Activated CD4-positive, alpha-beta T cell treated with anti-CD3 and anti-CD28 coated beads, Interleukin-2, amount 50 U/mL, for 24 hours (primary cell): ENCODE measurements around the gene ERF.

Experiments used
- DNase-seq, 2 donors: peaks; one replicate each; pipeline ENCODE4 v3.0.0-alpha.2; 2020; ENCODE audit warnings: low read depth in 1 of 2, low spot score in 1 of 2

ERF gene

DNA sequence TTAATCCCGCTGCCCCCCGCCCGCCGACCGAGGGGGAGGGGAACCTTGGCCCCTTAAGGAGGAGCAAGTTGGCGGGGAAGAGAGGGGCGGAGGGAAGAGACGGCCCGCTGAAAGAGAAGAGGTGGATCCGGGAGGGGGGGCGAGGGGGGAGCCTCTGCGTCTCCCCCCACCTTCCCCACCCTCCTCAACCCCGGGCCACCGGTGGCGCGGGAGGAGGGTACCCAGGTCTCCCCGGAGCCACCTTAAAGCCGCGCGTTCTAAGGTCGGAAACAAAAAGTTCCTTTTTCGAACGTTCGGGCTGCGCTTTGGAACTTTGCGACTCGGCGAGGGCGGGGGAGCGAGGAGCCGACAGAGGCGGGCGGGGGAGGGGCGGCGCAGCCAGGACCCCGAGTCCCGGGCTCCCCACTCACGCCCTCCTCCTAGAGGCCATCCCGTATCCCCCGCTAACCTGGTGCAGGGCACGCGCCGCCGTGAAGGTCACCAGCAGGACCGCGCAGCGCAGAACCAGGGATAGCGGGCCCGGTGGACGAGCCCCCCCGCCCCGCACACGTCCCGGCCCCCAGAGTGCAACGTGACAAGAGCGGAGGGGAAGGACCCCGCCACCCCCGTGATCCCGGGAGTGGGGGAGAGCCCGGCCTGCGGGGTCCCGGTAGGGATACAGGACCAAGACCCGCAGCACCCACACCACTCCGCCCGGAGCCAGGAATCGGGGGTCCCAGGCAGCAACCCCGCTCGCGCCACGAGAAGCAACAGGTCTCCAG is 659 bp downstream of the ERF start:
- peak; percentile 52 to 71 for DNase-seq

DNA sequence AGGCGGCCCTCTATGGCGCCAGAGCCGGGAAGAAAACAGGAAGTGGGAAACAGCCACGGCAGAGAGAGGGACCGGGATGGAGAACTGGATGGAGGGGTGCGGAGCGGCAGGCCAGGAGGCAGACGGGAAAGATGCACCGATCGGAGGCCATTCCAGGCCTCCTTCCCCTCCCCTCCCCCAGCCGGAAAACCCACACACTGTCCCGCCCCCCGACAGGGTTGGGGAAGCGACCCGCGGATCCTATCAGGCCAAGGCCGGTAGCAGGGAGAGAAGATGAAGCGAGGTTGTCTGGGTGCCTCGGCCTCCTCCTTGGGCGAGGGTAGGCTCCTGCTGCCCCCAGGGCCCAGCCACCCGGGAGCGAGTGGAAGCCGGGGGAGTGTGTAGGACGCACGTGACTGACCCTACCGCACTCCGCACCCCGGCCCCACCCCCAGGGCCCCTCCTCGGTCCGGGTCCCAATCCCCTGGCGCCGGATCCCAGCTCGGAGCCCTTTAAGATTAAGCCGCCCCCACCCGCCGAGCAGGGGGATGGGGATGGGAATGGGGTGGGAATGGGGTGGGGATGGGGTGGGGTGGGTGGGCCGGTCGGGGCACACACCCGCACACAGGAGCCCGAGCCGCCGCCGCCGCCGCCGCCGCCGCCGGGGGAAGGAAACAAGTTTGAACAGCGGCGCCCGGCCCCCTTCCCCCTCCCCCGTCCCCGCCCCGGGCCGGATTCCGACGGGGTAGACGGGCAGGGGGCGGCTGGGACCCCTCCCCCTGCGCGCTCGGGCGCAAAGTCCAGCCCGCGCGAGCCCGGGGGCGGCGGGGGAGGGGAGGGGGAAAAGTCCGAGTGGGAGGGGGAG is 1.5 kb downstream of the ERF start:
- no peak for DNase-seq

DNA sequence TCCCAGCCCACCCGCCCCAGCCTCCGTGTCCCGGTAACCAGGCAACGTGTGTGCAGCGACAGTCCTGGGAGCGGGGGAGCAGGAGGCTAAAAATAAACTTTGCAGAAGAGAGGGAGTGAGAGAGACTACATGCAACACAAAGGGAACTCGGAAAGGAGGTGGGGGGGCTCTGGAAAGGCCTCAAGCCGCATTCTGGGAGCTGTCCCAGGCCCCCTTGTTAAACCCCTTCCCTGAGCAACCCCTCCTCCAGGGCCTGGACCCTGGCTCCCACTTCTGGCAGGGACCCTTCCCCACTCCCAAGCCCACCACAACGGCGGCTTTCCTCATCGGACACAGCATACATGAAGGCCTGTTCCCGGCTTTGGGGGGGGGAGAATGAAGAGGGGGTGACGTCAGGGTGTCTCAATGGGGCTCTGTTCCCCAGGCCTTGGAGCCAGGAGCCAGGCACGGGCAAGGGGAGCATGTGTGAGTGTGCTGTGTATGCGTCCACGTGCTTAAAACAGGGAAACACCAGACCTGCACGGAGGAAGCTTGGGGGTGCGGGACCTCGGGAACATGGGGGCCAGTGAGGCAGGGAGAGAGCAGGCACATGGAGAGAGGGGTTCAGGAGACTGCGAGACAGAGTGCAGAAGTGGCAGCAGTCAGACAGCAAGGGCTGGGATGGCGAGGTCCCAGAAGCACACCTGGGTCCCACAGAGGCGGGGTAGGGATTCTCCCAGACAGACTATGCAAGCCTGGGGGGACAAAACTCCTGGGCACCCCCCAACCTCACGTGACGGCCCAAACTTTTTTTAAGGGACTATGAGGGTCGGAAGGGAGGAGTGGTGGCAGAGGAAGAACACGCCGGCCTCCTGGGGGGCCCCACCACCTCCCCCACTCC is 2.3 kb downstream of the ERF start:
- DNase-seq: no peak

DNA sequence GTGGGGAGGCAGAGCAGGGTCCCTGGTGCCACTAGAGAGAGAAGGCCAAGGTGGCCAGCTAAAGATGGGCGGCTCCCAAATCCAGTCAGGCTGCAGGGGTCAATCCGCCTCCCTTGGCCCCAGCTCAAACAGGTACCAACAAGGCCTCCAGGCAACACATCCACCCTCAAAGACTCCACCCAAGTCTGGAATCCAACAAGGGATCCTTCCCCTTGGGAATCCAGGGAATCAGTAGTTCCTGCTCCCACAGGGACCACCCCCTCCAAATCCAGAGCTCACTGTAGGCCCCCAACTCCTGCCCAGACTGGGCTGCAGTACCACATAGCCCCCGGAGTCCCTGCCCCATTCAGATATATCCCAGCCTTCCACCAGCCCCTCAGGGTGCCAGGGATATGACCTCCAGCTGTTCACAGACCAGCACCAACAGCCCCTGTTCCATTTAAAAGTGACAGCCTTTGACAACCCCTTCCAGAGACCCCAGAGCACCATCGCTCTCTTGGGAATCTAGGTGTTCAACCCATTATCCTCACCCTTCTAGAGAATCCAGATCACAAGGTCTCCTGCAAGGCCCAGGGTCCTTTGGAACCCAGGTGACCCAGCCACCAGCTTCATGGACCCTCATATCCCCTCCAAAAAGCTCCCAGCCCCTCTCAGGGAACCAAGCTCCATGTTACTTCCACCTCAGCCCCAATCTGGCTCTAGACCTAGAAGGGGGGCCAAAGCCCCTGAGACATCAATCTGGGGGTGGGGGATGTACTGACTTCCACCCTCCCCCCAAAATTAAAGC is 3.2 kb downstream of the ERF start:
- DNase-seq: no peak

DNA sequence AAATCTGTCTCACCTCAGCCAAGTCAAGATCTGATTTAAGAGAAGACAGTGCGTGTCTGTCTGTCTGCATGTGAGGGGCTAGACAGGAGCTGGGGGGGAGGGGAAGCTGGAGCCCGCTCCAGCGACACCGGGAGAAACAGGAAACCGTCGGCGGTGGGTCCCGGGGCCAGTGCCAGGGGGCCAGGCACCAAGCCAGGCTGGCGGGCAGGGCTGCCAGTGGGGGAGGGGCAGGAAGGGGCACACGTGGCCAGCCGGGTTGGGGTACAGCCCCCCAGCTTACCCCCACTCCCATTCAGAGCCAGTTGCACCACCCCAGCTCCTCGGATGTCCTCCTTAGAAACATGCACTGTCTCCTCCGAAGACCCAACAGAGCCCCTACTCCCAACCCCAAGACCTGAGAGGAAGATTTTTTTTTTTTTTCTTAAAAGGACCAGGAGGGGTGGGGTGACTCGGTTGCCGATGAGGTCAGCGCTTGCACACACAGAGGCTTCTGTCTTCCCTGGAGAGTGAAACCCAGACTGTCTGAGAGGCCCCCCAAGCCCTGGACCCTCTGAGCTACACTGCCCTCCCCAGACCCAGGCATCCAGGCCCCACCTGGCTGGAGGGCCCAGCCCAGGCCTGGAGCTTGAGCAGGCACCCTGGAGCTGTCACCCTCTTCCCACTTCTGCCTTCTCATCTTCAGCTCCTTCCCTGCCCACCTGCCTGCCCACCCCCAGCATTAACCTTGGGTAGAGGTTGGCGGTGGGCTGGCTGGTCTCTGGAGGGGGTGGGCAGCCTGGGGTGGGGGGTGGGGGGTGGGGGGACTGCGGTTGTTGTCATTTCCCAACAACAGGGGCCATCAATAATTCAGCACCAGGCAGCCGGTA is 4.0 kb downstream of the ERF start:
- DNase-seq: no peak

DNA sequence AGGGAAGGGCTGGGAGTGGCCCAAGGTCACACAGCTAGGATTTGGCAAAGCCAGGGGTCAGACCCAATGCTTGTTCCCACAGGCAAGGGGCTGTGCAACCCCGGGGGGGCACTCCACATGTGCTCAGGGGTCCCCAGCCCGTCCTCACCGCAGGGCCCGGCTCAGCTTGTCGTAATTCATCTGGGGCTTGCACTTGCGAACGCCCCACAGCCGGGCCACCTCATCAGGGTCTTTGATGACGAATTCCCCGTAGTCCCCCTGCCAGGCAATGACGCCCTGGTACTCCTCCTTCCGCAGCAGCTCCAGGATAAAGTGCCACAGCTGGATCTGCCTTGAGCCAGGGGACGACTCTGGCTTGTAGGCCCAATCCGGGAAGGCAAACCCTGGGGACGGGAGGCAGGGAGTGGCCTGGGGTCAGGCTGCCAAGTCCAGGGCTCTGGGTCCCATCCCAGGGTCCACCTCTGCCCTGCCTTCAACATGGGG is 4.7 kb downstream of the ERF start:
- no peak for DNase-seq

DNA sequence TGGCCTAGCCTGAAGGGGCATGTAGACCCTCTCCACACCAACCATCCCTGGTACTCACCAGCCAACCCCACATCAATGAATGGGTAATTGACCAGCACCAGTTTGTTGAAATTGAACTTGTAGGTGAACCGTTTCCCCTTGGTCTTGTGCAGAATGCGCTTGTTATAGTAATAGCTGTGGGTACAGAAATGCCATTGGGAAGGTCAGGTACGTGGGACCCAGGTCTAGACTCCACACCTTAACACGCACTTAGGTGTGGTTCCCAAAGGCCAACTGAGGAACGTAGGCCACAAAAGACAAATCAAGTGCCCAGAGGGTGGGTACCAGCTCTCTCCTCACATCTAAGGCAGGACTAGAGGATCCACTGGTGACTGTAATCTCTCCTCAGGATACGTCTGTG is 5.2 kb downstream of the ERF start:
- DNase-seq: no peak

DNA sequence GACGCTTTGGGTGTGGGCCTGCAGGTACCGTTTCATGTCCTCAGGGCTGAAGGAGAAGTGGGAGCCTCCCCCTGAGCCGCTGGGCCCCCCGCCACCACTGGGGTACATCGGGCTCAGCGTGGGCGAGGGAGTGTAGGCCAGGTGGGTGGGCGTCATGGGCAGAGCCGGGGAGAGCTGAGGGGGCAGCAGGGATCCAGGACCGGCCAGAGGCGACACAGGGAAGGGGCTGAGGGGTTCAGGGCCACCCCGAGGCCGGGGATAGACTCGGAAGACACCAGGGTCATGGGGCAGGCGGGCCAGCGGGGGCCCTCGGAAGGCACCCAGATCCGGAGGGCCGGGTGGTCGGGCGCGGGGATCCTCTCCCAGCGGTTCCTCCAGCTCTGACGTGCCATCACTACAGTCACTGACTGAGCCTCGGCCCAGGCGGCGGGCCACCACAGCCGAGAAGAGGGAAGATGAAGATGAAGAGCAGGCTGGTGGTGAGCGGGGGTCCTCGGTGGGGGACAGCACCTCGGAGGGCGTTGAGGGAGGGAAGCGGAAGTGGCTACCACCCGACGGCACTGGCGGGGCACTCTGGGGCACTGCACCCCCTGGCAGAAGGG is 5.7 kb downstream of the ERF start:
- DNase-seq: no peak

DNA sequence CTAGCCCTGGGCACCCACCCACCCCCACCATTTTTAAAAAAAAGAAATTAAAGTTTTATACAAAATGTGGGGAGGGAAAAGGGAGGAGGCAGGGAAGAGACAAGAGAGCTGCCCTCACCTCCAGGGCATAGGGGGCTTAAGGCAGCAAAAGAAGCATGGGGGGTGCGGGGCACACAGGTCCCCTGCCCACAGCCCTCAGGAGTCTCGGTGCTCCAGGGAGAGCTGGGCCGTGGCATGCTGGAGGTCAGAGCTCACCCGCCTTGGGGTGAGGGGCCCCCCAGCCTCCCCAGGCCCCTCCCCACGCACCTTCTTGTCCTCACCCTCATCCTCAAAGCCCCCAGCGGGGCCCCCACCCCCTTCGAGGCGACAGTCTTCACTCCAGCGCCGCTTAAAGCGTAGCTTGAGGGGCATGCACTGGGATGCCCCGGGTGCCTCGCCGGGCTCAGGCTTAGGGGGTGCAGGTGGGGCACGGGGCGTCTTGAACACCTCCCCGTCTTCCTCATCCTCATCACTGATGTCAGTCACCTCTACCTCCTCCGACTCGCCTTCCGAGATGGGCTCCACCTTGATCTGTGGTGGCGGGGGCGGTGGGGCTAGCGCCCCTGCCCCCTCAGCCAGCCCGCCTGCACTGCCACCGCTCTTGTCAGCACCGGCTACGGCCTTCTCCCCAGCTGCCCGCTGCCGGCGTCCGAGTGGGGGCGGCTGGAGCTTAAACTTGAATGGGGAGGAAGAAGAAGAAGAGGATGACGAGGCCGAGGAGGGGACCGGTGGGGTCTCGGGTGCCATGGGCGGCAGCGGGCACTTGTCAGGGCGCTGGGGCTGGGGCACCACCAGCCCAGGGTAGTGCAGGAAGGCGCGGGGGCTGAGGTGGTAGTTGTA is 6.4 kb downstream of the ERF start:
- DNase-seq: no peak

DNA sequence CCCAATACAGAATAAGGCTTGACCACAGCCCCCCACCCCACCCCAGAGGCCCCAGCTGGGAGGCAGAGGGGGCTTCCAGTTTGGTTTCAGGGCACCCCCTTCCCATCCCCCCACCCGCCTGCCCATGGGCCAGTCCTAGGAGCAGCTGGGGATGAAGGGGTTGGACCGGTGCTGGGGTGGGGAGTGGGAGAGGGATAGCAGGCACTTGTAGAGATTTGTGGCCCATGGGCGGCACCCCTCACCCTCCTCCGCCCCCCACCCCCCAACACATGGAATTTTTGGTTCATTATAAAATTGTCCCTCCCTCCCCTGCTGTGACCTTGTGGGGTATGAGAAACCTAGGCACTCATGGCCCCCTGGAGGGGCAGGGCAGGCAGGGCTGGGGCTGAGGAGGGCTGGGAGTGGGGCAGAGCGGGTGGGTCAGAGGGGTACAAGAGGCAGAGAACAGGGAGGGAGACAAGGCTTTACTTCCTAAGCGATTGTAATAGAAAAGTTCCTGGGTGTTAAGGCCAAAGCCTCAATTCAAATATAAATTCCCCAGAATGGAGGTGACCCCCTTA is 7.2 kb downstream of the ERF start:
- DNase-seq: no peak

DNA sequence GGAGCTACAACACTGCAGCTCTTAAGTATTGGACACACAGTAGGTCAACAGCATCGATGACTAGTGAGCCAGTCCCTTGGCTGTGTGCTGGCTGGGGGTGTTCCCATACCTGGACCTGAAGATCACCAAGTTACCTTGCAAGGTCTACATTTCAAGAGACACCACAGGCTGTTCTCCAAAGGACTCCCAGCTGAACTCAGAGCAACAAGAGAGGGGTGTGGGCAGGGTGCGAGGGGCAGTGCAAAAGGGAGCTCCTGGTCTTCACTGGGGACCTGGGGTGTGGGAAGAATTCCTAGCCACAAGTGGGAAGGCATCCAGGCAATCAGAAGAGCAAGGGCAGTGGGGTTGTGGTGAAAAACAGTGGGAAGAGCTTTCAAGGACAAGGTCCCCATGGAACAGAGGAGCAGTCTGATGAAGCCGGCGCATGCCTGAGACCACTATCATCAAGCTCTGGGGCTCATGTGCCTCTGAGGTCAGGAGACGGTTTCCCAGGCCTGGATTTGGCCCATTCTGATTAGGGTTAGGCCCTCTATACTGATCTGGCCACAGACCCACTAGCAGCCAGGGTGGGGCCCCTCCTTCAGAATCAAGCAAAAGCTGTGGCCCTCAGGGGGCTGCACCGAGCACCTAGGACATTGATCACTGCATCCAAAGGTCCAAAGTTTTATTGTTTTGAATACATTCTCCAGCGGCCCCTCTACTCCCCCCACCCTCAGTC is 7.8 kb downstream of the ERF start:
- DNase-seq: no peak

DNA sequence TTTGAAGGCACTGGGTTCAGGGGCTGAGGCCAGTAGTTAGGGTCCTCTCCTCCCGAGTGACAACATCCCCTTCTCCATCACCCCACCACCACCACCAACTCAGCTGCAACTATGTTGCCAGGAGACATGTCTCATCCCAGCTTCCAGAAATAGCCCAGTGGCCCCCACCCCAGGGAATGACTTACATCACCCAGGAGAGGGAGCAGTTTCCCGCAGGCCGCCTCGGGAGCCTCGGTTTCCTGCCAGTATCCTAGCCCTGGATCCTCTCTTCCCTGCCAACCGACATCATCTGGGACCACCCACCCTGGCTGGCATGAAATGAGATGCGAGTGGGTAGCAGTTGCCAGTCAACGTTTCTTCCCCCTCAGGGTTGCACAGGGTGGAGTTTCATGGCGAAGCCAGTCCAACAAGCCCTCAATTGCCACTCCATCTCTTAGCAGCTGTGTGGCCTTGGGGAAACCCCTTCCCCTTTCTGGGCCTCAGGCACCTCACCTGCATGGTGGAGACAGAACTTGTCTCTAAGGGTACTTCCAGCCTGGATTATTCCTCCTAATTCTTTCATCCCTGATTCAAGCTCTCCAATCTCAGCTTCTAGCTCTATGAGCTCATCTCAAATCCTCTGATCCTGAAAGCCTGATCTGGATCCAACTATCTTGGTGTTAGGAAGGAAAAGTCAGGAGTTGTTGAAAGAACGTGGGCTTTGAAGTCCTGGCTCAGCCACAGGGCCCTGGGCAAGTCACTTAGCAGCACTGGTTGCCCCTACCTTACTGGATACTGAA is 8.6 kb downstream of the ERF start:
- no peak for DNase-seq

DNA sequence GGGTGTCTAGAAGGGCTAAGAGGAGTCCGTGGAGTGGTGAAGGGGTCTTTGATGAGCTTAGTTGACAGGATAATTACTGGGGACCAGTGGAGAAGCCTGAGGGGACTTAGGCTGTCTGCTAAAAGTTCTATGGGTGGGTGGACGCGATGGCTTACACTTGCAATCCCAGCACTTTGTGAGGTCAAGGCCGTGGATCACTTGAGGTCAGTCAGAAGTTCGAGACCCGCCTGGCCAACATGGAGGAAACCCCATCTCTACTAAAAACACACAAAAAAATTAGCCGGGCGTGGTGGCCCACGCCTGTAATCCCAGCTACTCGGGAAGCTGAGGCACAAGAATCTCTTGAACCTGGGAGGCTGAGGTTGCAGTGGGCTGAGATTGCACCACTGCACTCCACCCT is 9.7 kb downstream of the ERF start:
- no peak for DNase-seq

DNA sequence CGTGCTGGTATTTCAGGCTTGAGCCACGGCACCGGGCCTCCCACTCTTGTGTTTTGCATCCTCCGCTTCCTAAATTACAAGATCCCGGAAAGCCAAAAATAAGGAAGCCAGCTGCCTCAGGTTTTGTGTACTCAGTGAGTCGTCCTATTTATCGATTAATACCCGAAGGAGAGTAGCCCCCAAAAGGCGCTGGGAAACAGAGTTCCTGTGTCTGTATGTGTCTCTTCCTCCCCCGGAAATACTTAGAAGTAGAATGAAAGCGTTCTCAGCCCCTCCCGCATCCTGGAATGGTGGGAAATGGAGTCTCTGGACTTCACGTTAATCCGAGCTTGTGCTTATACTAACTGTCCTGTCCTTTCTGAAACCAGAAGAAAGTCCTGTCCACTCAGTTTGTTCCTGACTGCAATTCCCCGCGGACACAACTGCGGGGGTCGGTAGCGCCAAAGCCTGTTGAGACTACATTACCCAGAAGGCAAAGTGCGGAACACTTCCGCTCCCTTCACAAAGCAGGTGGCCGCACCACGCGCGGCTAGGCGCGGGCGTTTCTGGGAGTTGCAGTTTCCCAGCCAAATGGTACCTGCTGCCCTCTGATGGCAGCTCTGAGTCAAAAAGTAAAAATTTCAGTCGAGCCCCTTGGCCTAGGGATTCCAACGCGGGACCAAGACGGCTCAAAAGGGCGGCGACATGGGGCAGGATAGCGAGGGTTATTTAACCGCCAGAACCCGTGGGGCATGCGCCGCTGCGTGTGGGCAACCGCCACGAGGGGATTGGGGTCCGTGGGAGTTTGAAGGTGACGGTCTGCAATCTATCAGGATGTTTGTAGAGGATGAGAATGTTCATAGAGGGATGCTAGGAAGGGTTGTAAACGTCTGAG is 10.3 kb downstream of the ERF start:
- DNase-seq: peak; percentile 81 to 89
